ENCODE results near the gene FBXW10.
"Not testable (repeated sequence)": the region's sequence is repeated elsewhere in the genome, so short reads cannot be mapped to it uniquely, and the experiment has no call there.

- TF ChIP-seq CTCF (conservative IDR thresholded peaks at IDR 0.05 in 1 of 2, IDR thresholded peaks at IDR 0.05 in 1 of 2; ENCODE audit: low read depth in 1 of 2, low read length in 2 of 2); EZH2 (IDR thresholded peaks at IDR 0.05; ENCODE audit: low read length, missing control alignments): not testable (repeated sequence)
These were observed 37.3 kb downstream of the FBXW10 start, which contains the start of gene TVP23B for GRCh38 chr17:18780991-18781718.

All from fibroblast of lung (primary cell).